NOMO-1 treated with dmso at 0.1 percent for 144 hours (cell line): ENCODE measurements around the gene HSD11B1L.
"Not testable (repeated sequence)": the region's sequence is repeated elsewhere in the genome, so short reads cannot be mapped to it uniquely, and the experiment has no call there.

ENCODE experiments used
- DNase-seq: peaks from one replicate; lab custom pipeline; 2025; ENCODE audit not compliant: unreplicated experiment; lab: John Stamatoyannopoulos, UW

The HSD11B1L gene

GRCh38 chr19:5686647-5687359 is 6.0 kb downstream of the HSD11B1L start:
- DNase-seq: peak; percentile 88

- DNase-seq: no peak
Observed at GRCh38 chr19:5687360-5688198, 6.8 kb downstream of the HSD11B1L start.

DNA sequence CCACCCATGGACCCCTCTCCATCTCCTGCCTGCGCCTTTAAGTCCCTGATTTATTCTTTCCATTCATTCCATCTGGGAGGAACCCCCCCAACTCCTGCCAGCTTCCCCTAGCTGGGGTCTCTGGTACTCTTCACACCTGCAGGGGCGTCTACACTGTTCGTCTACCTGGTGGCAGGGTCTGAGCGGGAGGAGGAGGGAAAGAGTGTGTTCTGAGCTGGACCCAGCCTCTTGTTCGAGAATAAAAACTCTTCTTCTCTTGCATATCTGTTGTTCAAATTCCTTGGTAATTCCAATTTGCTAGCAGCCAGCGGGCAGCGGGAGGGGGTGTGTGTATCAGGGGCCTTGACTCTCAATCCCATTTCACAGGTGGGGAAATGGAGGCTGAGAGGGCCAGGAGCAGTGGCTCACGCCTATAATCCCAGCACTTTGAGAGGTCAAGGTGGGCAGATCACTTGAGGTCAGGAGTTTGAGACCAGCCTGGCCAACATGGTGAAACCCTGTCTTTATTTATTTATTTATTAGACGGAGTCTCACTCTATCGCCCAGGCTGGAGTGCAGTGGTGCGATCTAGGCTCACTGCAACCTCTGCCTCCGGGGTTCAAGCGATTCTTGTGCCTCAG is 7.5 kb downstream of the HSD11B1L start:
- DNase-seq: not testable (repeated sequence)

DNA sequence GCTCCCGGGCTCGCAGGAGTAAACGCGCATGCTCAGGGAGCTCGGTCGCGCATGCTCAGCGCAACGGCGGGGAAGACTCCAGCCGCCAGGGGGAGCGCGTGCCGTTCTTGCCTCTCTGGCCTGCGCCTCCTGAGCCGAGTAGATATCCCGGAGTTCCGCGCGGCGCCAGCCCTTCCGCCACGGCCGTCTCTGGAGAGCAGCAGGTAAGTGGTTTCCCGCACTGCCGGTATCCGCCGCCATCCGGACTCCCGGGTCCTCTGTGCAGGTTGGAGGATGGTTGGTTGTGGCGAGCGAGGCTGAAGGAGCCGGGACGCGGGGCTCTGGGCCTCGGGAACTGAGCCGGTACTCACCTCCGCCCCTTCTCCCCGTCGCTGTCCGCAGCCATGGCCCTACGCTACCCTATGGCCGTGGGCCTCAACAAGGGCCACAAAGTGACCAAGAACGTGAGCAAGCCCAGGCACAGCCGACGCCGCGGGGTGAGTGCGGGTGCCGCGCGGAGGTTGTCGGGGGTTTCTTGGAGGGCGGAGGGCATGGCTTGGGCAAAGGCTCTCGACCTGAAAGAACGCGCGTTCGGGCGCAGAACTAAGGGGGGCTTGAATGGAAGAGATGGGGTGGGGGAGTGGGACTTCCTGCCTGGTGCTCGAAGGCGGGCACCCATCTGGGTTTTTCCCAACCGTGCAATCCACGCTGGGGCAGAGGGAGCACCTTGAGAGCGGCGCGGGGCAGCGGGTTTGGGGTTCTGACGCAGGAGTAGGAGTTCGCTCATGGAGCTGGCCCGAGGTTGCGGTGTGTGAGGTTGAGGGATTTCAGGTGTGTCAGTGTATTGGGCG is 9.5 kb downstream of the HSD11B1L start, which contains the start of gene RPL36:
Gene RPL36 (plus strand): TSS at position 171 of the 830 bp plus-strand sequence. CDS start 213 bp downstream, at position 384.
- DNase-seq: peak; percentile 94

GRCh38 chr19:5690955-5691821 is 10.4 kb downstream of the HSD11B1L start:
- DNase-seq: no peak

- DNase-seq: no peak
Observed at GRCh38 chr19:5691822-5692722, 11.2 kb downstream of the HSD11B1L start.

DNA sequence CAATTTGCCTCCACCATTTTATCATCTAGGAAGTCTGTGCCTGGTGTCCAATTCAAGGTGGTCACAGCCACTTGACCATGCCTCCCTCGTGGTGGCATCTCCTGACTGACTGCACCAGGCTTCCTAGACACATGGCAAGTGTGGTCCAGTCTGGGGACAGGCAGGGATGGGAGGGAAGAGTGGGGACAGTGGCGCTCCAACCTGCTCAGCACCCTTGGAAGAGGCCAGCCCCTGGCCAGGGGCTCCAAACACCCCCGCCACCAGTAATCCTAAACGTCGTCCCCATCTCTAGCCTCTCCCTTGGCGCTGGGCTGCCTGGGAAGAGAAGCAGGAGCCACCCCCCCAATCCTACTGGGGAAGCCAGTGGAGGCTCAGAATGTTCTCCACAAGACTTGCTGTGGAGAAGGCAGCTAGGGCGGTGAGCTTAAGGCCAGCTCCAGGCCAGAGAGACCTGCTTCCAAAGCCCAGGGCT is 11.9 kb downstream of the HSD11B1L start:
- DNase-seq: no peak

DNA sequence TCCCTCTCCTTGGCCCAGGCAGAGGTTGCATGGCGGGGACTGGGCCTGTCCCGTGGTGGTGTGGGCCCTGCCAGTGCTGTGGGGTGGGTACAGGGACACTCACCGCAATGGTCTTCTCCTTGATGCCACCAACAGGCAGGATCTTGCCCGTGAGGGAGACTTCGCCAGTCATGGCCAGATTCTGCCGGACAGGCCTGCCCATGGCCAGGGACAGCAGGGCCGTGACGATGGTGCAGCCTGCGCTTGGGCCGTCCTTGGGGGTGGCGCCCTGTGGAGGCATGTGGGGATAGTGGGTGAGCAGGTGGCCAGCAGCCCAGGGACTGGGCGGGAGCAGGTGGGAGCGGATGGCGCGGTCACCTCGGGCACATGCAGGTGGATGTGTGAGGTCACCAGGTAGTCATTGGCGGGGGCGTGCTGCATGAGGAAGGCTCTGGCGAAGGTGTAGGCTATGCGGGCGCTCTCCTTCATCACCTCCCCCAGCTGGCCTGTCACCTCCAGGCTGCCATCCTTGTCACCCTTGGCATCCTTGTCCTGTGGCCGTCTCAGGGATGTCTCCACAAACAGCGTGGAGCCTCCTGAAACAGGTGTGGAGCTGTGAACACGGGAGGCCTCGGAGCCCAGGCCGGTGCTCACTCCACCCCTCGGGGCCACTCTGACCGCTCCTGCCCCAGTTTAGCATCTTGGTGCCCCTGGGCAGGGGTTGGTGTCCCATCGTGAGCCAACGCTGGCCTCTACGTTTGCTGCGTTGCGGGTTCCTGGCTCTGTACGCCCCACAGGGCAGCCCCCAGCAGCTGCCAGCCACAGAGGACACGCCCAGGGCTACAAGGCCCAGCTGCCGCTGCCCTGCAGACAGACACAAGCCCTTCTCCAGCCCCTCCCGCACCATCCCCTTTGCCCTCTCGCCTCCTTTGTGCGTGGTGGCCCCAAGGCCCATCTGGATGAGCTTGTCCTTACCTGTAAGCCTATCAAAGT is 12.7 kb downstream of the HSD11B1L start:
- DNase-seq: no peak

GRCh38 chr19:5694167-5694955 is 13.5 kb downstream of the HSD11B1L start:
- no peak for DNase-seq

DNA sequence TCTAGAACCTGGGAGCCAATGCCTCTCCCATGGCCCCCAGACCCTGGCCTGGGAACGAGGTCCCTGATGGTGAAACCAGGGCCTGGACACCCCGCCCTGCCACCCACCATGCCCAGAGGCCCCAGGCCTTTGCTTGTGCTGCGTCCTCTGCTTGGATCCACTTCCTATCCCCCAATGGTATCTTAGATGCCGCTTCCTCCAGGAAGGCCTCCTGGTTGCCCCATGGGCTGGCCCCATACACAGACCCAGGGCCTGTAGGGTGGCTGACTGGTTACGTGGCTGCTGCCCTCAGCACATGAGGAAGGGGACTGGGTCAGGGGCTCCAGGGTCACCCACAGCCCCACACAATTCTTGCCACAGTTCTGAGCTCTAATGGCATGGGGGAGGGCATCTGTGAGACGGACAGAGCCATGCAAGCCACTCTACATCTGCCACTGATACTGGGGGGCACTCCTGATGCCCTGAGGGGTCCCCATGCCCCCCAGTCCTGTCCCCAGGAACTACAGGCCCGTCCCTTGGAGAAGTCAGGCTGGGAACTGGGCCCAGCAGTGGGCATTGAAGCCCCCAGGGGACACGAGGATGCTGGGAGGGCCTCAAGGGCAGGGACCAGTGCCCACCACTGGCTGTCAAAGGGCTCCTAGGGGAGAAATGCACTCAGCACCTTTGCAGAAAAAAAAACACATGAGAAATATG is 14.3 kb downstream of the HSD11B1L start:
- no peak for DNase-seq

- no peak for DNase-seq
Observed at GRCh38 chr19:5695649-5696195, 14.9 kb downstream of the HSD11B1L start.

GRCh38 chr19:5696196-5697021 is 15.6 kb downstream of the HSD11B1L start:
- no peak for DNase-seq

GRCh38 chr19:5697022-5697889 is 16.4 kb downstream of the HSD11B1L start:
- DNase-seq: no peak
